Amygdala (tissue), 56 donors: ENCODE measurements around the gene SPTSSB.

Experiments
- DNase-seq, 56 donors: peaks; one replicate each; lab custom pipeline; 2025; lab: John Stamatoyannopoulos, UW

Gene SPTSSB

GRCh38 chr3:161343540-161343939 lies 27.8 kb downstream of the SPTSSB start:
- no peak for DNase-seq

GRCh38 chr3:161342629-161343028 lies 28.7 kb downstream of the SPTSSB start:
- no peak for DNase-seq

- no peak for DNase-seq
These were observed 31.5 kb downstream of the SPTSSB start for GRCh38 chr3:161339517-161340500.

GRCh38 chr3:161337311-161337710 lies 34.0 kb downstream of the SPTSSB start:
- no peak for DNase-seq

DNA sequence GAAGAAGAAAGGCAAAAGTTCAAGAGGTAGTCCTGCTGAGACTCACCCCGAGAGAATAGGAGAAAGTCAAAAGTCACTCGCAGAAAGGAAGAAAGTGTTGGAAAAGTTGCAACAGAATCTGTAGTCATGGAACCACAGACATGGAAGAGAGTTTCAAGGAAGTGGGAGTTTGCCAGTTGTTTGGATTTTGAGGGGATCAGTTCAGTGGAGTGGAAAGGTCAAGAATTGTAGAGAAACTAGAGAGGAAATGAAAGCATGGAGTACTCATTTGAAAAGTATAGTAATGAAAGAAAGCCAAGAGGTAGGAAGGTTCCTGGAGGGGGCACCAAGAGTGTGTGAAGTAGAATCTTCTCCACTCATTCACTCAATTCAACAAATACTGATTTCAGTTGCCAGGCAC lies 34.7 kb downstream of the SPTSSB start:
- no peak for DNase-seq

DNA sequence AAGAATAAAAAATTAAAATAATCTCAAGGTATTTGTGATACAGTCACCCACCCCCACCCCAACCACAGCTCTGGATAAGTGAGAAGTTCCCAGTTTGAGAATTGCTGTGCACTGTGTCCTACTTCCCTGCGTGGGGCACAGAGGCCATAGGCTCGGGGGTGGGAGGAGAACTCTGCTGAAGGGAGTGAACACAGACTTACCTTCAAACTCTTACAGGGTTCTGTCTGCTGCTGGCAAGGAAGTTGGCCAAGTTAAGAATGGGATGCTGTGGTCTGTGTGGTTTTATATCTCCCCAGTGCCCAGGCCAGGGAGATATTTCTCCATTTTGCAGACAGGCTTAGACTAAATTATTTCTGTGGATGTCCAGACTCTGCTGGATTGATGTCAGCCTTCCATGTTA lies 37.6 kb downstream of the SPTSSB start:
- peak in 1 of 56 donors; percentile 0 for DNase-seq

DNA sequence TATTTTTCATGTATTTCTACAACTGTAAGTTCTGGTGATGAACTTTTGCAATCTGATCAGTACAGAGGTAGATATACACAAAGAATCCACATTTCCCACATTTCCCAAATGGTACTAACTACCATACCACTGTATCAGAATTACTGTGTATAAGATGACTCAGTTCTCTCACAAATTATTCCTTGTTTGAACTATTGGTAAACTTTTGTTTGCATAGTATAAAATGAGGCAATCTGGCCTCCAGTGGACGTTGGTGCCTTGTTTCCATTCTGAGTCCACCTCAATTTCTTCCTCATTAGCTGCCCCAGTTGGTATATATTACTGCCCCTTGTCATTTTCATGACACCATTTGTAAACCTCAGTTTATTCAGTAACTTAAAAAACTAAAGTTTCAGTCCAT lies 38.5 kb downstream of the SPTSSB start:
- DNase-seq, result no peak

DNA sequence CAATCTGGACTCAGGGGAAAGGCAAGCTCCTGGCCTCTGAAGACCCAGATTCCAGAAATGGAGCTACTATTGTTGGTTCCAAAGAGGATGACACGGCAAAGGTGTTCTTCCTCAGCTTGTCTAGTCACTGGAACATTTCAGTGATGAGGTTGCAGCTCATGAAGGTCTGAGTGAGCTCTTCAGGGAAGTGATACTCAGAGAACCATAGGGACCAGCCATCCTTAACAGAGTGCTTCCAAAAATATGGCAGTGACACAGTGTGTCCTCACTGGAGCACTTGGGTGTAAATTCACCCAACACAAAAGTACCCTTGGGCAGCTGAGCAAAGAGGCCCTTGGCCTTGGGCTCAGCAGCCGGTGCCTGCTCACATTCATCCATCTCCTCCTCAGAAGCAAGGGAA lies 46.3 kb downstream of the SPTSSB start:
- DNase-seq, result no peak

- DNase-seq, result no peak
These were observed 47.2 kb downstream of the SPTSSB start for GRCh38 chr3:161323926-161324621.

DNA sequence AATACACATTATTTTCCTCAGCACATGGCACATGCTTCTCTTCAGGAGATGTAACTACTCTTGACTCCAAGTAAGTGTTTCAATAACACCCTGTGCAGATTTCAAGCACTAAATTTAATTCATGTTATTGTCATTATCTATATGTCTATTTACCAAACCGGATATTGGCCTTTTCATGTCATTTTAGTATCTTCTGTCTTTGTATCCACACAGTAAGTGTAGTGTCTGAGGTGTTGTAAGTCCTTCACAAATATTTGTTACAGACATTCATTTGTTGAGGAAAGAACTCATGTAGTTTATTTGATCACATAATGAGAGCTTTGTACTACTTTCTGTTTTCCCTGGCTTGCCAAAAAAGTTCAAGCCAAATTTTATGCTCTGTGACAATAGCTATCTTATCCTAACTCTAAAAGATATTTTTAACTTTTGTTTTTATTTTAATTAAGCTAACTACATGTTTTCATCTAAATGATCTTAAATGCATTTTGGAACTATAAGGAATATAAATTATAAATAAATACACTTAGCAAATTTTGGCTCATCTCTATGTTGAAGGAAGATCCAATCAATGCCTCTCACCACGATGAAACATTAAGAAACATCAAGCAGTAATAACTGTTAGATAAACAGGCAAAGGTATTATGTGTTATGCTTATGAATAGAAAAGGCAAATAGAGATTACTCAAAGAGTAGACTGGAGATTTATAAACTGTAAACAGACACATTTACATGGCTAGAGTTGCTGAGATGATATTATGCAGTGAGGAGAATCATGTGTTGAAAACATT lies 48.3 kb downstream of the SPTSSB start:
- DNase-seq, result no peak

- no peak for DNase-seq
These were observed 50.5 kb downstream of the SPTSSB start for GRCh38 chr3:161320837-161321236.

- no peak for DNase-seq
These were observed 51.5 kb downstream of the SPTSSB start for GRCh38 chr3:161319867-161320266.

- DNase-seq, result no peak
These were observed 54.2 kb downstream of the SPTSSB start for GRCh38 chr3:161317077-161317476.

DNA sequence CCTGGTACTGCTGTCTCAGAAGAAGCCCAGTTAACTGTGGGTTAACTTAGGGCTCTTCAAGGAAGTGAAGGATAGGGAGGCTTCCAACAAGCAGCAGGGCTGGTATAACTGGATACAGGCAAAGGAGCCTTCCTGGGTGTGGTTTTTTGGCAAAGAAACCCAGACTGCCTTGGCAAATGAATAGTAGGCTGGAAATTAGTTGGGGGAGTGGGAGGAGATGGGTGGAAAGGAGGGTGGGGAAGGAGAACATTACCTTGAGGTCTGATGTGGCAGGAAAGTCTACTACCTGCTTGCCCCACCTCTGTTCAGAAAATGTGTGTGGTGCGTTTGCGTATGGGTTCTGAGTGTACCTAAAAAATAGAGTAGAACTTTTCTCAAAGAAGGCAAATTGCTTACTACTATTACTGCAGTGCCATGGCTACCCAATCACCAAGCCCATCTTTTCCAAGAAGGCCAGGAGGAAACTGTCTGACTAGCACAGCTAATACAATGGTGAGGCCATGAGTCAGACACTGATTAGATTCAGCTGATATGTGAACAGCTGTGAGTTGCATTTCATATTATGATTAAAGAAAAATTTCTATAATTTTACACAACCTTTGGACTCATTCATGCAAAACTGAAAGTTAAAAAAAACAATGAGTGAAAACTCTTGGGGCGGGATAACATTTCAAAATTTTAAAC lies 55.2 kb downstream of the SPTSSB start:
- DNase-seq, result no peak

DNA sequence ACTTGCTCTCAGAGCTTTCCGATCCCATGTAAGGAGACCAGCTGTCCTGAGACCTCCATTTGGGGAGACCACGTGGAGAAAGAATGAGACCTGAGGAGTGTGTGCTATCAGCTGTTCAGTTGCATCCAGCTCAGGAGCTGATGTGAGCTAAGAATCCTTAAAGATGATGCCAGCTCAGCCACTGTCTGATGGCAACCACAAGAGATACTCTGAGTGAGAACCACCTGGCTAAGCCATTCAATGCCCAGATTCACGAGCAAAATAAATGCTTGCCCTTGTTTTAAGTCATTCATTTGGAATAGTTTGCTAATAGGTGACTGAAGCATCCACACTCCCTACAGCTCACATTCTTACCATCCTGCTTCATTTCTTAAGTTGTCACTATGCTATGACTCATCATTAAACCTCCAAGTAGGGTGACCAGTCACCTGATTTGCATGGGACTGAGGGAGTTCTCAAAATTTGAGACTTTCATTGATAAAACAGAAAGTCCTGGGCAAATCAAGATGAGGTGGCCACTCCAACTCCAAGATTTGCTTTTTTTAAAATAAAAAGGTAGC lies 56.4 kb downstream of the SPTSSB start:
- DNase-seq, result no peak

DNA sequence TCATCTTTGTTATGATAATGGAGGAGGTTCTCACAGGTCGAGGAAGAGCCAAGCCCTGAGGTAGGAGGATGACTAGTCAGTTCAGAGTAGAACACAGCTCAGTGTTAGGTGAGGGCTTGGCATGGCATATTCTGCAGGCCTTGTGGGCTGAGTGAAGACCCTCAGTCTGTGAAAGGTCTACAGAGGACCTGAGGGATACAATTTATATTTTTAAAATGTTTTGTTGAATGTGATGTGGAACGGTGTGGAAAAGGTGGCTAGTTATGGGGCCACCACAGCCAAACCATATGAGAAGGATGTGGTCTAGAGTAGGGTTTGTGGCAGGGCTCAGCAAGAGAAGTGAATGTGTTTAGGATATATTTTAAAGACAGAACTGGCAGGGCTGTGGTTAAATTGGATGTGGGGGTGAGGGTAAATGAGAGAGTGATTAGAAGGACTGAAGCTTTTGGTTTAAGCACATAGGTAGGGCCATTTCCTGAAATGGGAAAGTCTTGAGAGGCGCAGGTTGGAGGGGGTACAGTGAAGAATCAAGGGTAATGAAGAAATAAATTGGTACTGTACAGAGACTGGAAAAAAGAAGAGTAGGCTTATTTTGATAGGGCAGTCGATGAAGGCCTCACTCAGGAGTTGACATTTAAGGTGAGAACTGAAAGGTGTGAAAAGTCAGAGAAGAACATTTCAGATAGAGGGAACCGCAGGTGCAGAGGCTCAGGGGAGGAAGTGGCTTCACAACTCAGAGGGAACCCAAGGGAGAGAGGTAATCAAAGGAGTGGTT lies 60.5 kb downstream of the SPTSSB start:
- no peak for DNase-seq

DNA sequence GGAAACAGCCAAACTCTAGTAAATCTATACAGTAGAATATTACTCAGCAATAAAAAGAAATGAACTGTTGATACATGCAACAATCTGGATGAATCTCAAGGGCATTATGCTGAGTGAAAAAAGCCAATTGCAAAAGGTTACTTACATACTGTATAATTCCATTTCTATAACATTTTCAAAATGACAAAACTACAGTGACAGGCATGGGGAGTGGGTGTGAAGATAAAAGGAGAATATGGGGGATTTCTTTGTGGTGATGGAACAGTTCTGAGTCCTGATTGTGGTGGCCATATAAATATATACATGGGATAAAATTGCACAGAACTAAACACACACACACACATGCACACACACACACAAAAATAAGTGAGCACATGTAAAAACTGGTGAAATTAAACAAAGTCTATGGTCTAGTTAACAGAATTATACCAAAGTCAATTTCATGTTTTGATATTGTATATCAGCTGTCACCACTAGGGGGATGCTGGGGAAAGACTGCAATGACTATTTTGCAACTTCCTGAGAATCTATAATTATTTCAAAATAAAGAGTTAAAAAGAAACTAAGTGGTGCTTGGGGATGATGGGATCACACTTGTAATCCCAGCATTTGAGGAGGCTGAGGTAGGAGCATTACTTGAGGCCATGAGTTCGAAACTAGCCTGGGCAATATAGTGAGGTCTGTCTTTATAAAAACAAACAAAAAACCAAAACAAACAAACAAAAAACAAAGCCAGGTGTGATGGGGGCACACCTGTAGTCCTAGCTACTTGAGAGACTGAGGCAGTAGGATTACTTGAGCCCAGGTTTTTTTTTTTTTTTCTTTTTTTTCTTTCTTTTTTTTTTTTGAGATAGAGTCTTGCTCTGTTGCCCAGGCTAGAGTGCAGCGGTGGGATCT lies 66.0 kb downstream of the SPTSSB start:
- no peak for DNase-seq

DNA sequence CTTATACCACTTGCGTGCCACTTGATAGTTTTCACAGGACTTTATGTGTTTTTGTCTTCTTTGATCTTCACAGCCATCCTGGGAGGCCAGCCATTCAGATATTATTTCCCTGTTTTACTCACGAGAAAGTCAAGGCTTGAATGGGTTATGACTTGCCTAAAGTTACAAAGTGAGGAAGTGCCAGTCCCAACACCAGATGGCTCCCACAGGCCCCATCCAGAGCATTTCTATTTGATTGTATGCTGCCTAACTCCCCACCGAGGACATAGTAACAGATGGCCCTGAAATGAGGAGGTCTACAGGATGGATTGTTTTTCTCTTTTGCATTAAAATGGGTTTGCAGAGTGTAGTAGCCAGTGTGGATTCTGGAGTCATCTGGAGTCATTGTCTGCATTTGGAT lies 74.5 kb downstream of the SPTSSB start:
- DNase-seq, result no peak
